Spleen (tissue), 11 donors: ENCODE results near the gene SEC22C. TPM values are rescaled to one million over a fixed set of nuclear protein-coding genes. Genes with fewer than 3 reads are reported as not detected.

ENCODE experiments used
- DNase-seq: peaks from one replicate; pipeline ENCODE4 v3.0.0-alpha.2; 2020
- H3K27ac ChIP-seq, 8 donors: fragments of 200-600 bp; sonication (generic) in 7 of 8; 1 replicate in 4 of 8; 2 replicates in 4 of 8; pipeline versions ENCODE4 v1.5.0 to v1.8.0; 2016 to 2021; ENCODE audit warnings: inconsistent platforms in 4 of 8, mild to moderate bottlenecking in 4 of 8, moderate library complexity in 1 of 8
- H3K27me3 ChIP-seq, 7 donors: fragments of 200-600 bp; sonication (generic) in 6 of 7; replicated peaks in 1 of 7; 1 replicate in 4 of 7; 2 replicates in 3 of 7; pipeline versions ENCODE4 v1.5.0 to v1.8.0; 2016 to 2021; ENCODE audit warnings: inconsistent platforms in 3 of 7, mild to moderate bottlenecking in 1 of 7
- H3K36me3 ChIP-seq, 6 donors: fragments of 200-600 bp; sonication (generic) in 5 of 6; 1 replicate in 4 of 6; 2 replicates in 2 of 6; pipeline versions ENCODE4 v1.5.0 to v1.8.0; 2016 to 2021; ENCODE audit warnings: inconsistent platforms in 2 of 6
- H3K4me1 ChIP-seq, 6 donors: fragments of 200-600 bp; sonication (generic) in 5 of 6; 1 replicate in 3 of 6; 2 replicates in 3 of 6; pipeline versions ENCODE4 v1.5.0 to v1.8.0; 2016 to 2021; ENCODE audit warnings: inconsistent platforms in 3 of 6
- H3K4me3 ChIP-seq, 8 donors: fragments of 200-600 bp; sonication (generic) in 7 of 8; 1 replicate in 4 of 8; 2 replicates in 4 of 8; pipeline versions ENCODE4 v1.5.0 to v1.8.0; 2016 to 2021; ENCODE audit warnings: inconsistent platforms in 4 of 8, mild to moderate bottlenecking in 4 of 8, moderate library complexity in 2 of 8
- H3K9me3 ChIP-seq, 8 donors: fragments of 200-600 bp; sonication (generic) in 7 of 8; 1 replicate in 4 of 8; 2 replicates in 4 of 8; pipeline versions ENCODE4 v1.5.0 to v1.8.0; 2016 to 2021; ENCODE audit warnings: inconsistent platforms in 4 of 8
- CTCF ChIP-seq, 11 experiments: fragments of 200-600 bp in 7 of 11; fragments of 450-650 bp in 4 of 11; sonication (generic) in 4 of 11; IDR thresholded peaks in 8 of 11; conservative IDR thresholded peaks in 3 of 11; 1 replicate in 7 of 11; 2 replicates in 4 of 11; pipeline versions ENCODE4 v1.4.0 to v1.8.0; 2016 to 2021; ENCODE audit warnings: antibody characterized with exemption in 11 of 11, inconsistent platforms in 4 of 11, mild to moderate bottlenecking in 1 of 11
- POLR2A ChIP-seq, 3 donors: fragments of 450-650 bp; IDR thresholded peaks; one replicate each; pipeline ENCODE4 v1.5.1; 2017; ENCODE audit warnings: antibody characterized with exemption in 3 of 3, mild to moderate bottlenecking in 1 of 3
- POLR2AphosphoS5 ChIP-seq, 3 donors: sonication (generic); formaldehyde crosslinking; IDR thresholded peaks; one replicate each; pipeline ENCODE4 v1.5.1; 2017; ENCODE audit warnings: antibody characterized with exemption in 3 of 3
- WGBS, 5 donors: extraction: QIAGEN DNeasy Blood & Tissue Kit in 3 of 5; methylation state at CpG; one replicate each; pipeline versions ENCODE4 v1.1.5 to v1.1.7; 2013 to 2018; 5-methylcytosine and 5-hydroxymethylcytosine counted together
- intact Hi-C: fragments of 100-400 bp; cut with DNase I; formaldehyde crosslinking; loops from one replicate; pipeline ENCODE4 v1.15.0; 2023; ENCODE audit warnings: low total_unique reads
- polyA plus RNA-seq, 3 donors: library from polyadenylated mRNA; stranded (reverse); fragments of 200-250 nt; gene quantifications; one replicate each; pipeline ENCODE4 v1.2.1, GENCODE V29; 2013
- total RNA-seq, 7 donors: library from RNA; depleted of rRNA in 3 of 7; stranded (reverse); fragments of >200 nt in 3 of 7; fragmentation: NEBNext Ultra II Directional in 4 of 7; extraction: Animal tissue kit (Norgen Biotek cat#: 25700) in 4 of 7; gene quantifications; one replicate each; pipeline versions ENCODE4 v1.1.0 to v1.2.1, GENCODE V29; 2016 to 2021
- donor health status: healthy with polysubstance abuse.
- donor health status: DM: no; HTN: no; CAD: no; lungs with moderate emphysema.
- donor health status: DM: no; HTN: no; CAD: no.
- donor health status: Bipolar disorder and iron deficiency.
- donor health status: healthy.
- donor health status: DM: no; HTN: no; CAD: no.
- donor health status: DM: yes; HTN: yes; CAD: no.

SEC22C gene
- total and polyA plus RNA-seq, 10 donors: 13.5 to 58.2 (median 37.8) TPM

GRCh38 chr3:42533161-42533897 is 48.4 kb downstream of the SEC22C start:
- 60 to 80% (median 76%) methylated on average over 6 to 7 of the region's 7 CpGs for WGBS, 5 donors
- peaks cover 4 to 64% (median 30%) of the 10 kb centered on the region in 6 donors for H3K4me1 ChIP-seq
- H3K9me3 ChIP-seq: no peaks in the 10 kb centered on the region
- H3K27ac ChIP-seq: no peak overlapping the region
- no peaks in the 10 kb centered on the region for H3K27me3 ChIP-seq
- no peaks in the 10 kb centered on the region for H3K36me3 ChIP-seq
- no peak for DNase-seq
- TF ChIP-seq POLR2A (IDR thresholded peaks at IDR 0.05) (no peak), POLR2AphosphoS5 (IDR thresholded peaks at IDR 0.05) (no peak), CTCF (IDR thresholded peaks at IDR 0.05 in 8 of 11, conservative IDR thresholded peaks at IDR 0.05 in 3 of 11) (no peak)
- H3K4me3 ChIP-seq: no peak overlapping the region
- intact Hi-C loops: no loop called here

- intact Hi-C loops: no loop called here
- Histone ChIP-seq H3K4me1 (peaks cover 4 to 75% (median 39%) of the 10 kb centered on the region in 6 donors), H3K9me3 (no peaks in the 10 kb centered on the region), H3K36me3 (no peaks in the 10 kb centered on the region), H3K4me3 (no peak overlapping the region), H3K27me3 (no peaks in the 10 kb centered on the region), H3K27ac (no peak overlapping the region)
- TF ChIP-seq CTCF (IDR thresholded peaks at IDR 0.05 in 8 of 11, conservative IDR thresholded peaks at IDR 0.05 in 3 of 11): no peak
- no peak for DNase-seq
- 89 to 97% (median 90%) methylated on average over 4 of the region's 4 CpGs for WGBS, 5 donors
These were observed 49.5 kb downstream of the SEC22C start for GRCh38 chr3:42532229-42532628.

DNA sequence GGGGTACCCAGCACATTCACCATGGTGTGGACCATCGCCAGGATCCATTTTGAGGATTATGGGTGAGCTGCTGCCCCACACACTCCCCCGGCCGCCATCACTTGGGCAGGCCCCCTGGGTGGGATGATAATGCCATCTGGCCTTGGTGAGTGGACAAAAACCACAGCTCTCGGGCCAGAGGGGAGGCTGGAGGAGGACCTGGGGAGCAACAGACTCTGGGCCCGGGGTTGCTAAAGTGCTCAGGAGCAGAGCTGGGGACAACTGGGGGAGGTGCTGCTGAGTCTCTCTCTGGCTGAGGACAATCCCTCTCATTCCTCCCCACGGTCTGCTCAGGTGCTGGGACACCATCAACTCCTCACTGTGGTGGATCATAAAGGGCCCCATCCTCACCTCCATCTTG is 50.3 kb downstream of the SEC22C start:
- Histone ChIP-seq H3K36me3 (no peaks in the 10 kb centered on the region), H3K27ac (no peak overlapping the region), H3K27me3 (no peaks in the 10 kb centered on the region), H3K9me3 (no peaks in the 10 kb centered on the region), H3K4me1 (peaks cover 4 to 80% (median 45%) of the 10 kb centered on the region in 6 donors), H3K4me3 (no peak overlapping the region)
- no peak for DNase-seq
- 90 to 95% (median 92%) methylated on average over 5 to 6 of the region's 6 CpGs for WGBS, 5 donors
- TF ChIP-seq POLR2AphosphoS5 (IDR thresholded peaks at IDR 0.05): no peak
- no peak for TF ChIP-seq POLR2A (IDR thresholded peaks at IDR 0.05)
- TF ChIP-seq CTCF (IDR thresholded peaks at IDR 0.05 in 8 of 11, conservative IDR thresholded peaks at IDR 0.05 in 3 of 11): no peak
- intact Hi-C loops: no loop called here

DNA sequence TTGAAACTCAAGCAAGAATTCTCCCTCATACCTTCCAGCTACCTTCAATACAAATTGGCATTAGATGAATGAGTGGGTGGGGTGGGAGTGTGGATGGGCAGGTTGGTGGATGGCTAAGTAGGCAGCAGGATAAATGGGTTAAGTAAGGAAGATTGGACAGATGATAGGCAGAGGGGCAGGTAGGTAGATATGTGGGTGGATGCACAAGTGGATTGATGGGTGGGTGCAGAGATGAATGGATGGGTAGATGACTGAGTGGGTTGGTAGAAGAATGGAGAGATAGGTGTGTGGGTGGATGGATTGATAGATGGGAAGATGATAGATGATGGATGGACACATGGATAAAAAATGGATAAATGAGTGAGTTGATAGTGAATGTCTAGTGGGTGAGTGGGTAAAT is 51.7 kb downstream of the SEC22C start:
- TF ChIP-seq POLR2A (IDR thresholded peaks at IDR 0.05): no peak
- no peak for TF ChIP-seq CTCF (IDR thresholded peaks at IDR 0.05 in 8 of 11, conservative IDR thresholded peaks at IDR 0.05 in 3 of 11)
- no peak for TF ChIP-seq POLR2AphosphoS5 (IDR thresholded peaks at IDR 0.05)
- intact Hi-C loops: no loop called here
- Histone ChIP-seq H3K27ac (peak overlapping the region in 4 of 8 donors; percentile 60 to 80 (median 72)), H3K4me3 (no peak overlapping the region), H3K4me1 (peaks cover 4 to 88% (median 58%) of the 10 kb centered on the region in 6 donors), H3K27me3 (no peaks in the 10 kb centered on the region), H3K9me3 (no peaks in the 10 kb centered on the region), H3K36me3 (no peaks in the 10 kb centered on the region)
- DNase-seq: no peak
